Suprapubic skin (tissue), 4 donors: ENCODE data around the gene TMEM178B. TPM values are rescaled to one million over a fixed set of nuclear protein-coding genes. Genes with fewer than 3 reads are reported as not detected.

Experiments used
- DNase-seq, 2 donors: peaks; one replicate each; pipeline ENCODE4 v3.0.0-alpha.2; 2019; ENCODE audit warnings: low spot score in 2 of 2
- H3K27ac ChIP-seq: fragments of 200-600 bp; sonication (generic); one replicate; pipeline ENCODE4 v1.5.1; 2019
- H3K27me3 ChIP-seq: fragments of 200-600 bp; sonication (generic); one replicate; pipeline ENCODE4 v1.5.1; 2019
- H3K36me3 ChIP-seq: fragments of 200-600 bp; sonication (generic); one replicate; pipeline ENCODE4 v1.5.1; 2019
- H3K4me1 ChIP-seq: fragments of 200-600 bp; sonication (generic); one replicate; pipeline ENCODE4 v1.5.1; 2019
- H3K4me3 ChIP-seq: fragments of 200-600 bp; sonication (generic); one replicate; pipeline ENCODE4 v1.5.1; 2019; ENCODE audit warnings: mild to moderate bottlenecking
- H3K9me3 ChIP-seq: fragments of 200-600 bp; sonication (generic); one replicate; pipeline ENCODE4 v1.5.1; 2019
- EP300 ChIP-seq: sonication (generic); formaldehyde crosslinking; IDR thresholded peaks from one replicate; pipeline ENCODE4 v1.6.1; 2017; ENCODE audit warnings: antibody characterized with exemption
- POLR2A ChIP-seq, 2 donors: fragments of 450-650 bp; IDR thresholded peaks; one replicate each; pipeline ENCODE4 v1.6.1; 2017; ENCODE audit warnings: antibody characterized with exemption in 2 of 2, mild to moderate bottlenecking in 2 of 2, moderate library complexity in 2 of 2
- POLR2AphosphoS5 ChIP-seq, 3 donors: sonication (generic); formaldehyde crosslinking; IDR thresholded peaks; one replicate each; pipeline ENCODE4 v1.6.1; 2017; ENCODE audit warnings: antibody characterized with exemption in 3 of 3
- WGBS: methylation state at CpG from one replicate; pipeline ENCODE4 v1.1.5; 2018; 5-methylcytosine and 5-hydroxymethylcytosine counted together
- total RNA-seq, 4 donors: library from RNA; depleted of rRNA; stranded (reverse); fragments of >200 nt; gene quantifications; one replicate each; pipeline ENCODE4 v1.1.0, GENCODE V29; 2016
- TF ChIP-seq, protein P1 (sequence below), 2 donors: fragments of 200-600 bp in 1 of 2; fragments of 450-650 bp in 1 of 2; sonication (generic) in 1 of 2; IDR thresholded peaks; one replicate each; pipeline ENCODE4 v1.5.1; 2016 to 2019; ENCODE audit warnings: antibody characterized with exemption in 2 of 2, mild to moderate bottlenecking in 1 of 2, moderate library complexity in 1 of 2

Gene TMEM178B
- total RNA-seq, 4 donors from 2014 or later = 0.34 to 1.6 (median 0.72) TPM

DNA sequence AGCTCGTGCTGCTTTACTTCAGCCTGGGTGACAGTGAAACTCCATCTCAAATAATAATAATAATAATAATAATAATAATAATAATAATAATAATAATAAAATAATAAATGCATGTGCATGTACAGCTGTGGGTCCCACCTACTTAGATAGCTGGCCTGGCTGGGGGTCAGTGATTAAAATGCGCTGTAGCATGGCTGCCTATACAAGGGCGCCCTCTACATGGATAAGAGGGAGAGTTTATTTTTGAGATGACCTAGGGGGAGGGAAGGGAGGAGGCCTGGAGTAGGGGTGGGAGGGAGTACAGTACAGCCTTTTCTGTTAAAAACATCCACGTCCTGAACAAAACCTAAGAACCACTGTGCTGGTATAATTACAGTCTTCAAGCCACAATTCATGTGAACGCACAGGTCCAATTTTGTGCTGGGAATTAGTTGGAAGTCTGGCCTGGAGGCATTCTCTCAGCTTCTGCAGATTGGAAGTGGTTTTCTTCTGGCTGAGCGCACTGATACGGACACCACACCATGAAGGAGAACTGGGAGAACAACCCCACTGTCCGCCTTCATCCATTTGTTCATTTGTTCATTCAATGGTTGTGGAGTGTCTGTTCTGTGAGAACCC, 146.5 kb downstream of the TMEM178B start:
- no peak for TF ChIP-seq POLR2A (IDR thresholded peaks at IDR 0.05)
- TF ChIP-seq POLR2AphosphoS5 (IDR thresholded peaks at IDR 0.05) = no peak
- Histone ChIP-seq H3K9me3 (no peaks in the 10 kb centered on the region), H3K4me1 (no peaks in the 10 kb centered on the region), H3K27ac (no peak overlapping the region), H3K4me3 (no peak overlapping the region), H3K36me3 (no peaks in the 10 kb centered on the region), H3K27me3 (no peaks in the 10 kb centered on the region)
- WGBS = 76% methylated on average over 8 of the region's 8 CpGs
- DNase-seq = no peak

DNA sequence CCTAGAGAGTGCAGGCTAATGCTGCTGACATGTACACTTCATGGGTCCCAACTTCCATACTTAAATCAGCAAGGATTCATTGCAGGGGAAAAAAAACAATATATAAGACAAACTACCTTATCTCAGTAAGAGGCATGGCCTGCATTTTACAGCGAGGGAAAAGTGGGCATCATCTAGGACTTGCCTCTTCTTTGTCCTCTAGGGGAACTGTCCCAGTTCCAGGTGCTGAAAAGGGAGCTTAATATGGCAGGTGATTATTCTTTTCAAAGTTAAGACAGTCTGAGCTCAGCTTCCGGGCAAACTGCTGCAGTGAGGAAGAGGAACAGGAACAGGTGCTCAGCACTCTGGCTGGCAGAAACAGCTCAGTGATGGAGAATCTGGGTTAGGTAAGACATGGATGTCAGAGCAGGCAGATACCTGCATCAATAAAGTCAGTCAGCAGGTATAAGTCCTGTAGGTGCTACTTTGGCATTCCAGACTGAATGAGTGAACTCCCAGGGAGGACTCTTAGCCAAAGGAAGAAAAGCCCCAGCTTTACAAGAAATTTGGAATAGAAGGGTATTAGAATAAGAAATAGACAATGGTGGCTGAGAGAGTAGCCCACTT, 147.2 kb downstream of the TMEM178B start:
- H3K4me3 ChIP-seq = no peak overlapping the region
- H3K4me1 ChIP-seq = no peaks in the 10 kb centered on the region
- DNase-seq = no peak
- no peak overlapping the region for H3K27ac ChIP-seq
- H3K36me3 ChIP-seq = no peaks in the 10 kb centered on the region
- 20% methylated on average over 2 of the region's 2 CpGs for WGBS
- no peaks in the 10 kb centered on the region for H3K27me3 ChIP-seq
- TF ChIP-seq POLR2A (IDR thresholded peaks at IDR 0.05) (no peak), EP300 (no peak), POLR2AphosphoS5 (IDR thresholded peaks at IDR 0.05) (no peak)
- TF ChIP-seq, protein P1, sequence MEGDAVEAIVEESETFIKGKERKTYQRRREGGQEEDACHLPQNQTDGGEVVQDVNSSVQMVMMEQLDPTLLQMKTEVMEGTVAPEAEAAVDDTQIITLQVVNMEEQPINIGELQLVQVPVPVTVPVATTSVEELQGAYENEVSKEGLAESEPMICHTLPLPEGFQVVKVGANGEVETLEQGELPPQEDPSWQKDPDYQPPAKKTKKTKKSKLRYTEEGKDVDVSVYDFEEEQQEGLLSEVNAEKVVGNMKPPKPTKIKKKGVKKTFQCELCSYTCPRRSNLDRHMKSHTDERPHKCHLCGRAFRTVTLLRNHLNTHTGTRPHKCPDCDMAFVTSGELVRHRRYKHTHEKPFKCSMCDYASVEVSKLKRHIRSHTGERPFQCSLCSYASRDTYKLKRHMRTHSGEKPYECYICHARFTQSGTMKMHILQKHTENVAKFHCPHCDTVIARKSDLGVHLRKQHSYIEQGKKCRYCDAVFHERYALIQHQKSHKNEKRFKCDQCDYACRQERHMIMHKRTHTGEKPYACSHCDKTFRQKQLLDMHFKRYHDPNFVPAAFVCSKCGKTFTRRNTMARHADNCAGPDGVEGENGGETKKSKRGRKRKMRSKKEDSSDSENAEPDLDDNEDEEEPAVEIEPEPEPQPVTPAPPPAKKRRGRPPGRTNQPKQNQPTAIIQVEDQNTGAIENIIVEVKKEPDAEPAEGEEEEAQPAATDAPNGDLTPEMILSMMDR (IDR thresholded peaks at IDR 0.05) = no peak
- no peaks in the 10 kb centered on the region for H3K9me3 ChIP-seq

DNA sequence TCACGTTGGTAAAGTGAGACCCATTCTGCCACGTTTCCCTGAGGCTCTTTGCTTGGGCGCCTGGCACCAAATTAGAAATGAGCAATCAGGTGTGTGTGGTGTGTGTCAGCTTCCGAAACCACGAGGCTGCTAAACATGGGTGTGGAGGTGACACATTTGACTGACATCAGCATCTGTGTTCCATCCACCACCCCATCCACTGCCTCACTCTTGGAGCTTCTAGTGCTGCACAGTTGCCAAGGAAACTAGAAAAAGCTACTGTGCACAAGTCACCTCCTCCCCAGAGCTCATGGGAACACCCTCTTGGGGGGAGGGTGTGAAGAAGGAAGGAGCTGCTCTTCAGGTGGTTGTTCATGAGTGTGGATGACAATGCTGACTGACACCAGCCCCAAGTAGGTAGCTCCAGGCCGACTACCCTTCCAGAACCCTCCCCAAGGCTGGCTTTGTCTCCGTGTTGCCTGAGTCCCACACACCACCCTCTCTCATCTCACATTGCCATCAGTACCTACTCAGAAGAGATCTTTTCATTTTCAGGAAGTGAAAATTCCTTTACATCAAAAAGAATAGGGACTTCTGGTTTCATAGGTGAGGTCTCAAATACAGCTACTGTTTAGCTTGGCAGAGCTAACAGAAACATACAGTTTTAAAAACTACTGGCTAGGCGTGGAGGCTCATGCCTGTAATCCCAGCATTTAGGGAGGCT, 152.2 kb downstream of the TMEM178B start:
- Histone ChIP-seq H3K27ac (no peak overlapping the region), H3K36me3 (no peaks in the 10 kb centered on the region), H3K4me3 (no peak overlapping the region), H3K4me1 (no peaks in the 10 kb centered on the region), H3K27me3 (no peaks in the 10 kb centered on the region), H3K9me3 (no peaks in the 10 kb centered on the region)
- peak in 1 of 2 donors; percentile 37 for DNase-seq
- TF ChIP-seq POLR2AphosphoS5 (IDR thresholded peaks at IDR 0.05) (no peak), POLR2A (IDR thresholded peaks at IDR 0.05) (no peak), EP300 (no peak)
- TF ChIP-seq, protein P1 (IDR thresholded peaks at IDR 0.05) = no peak
- 67% methylated on average over 6 of the region's 8 CpGs for WGBS

- Histone ChIP-seq H3K9me3 (no peaks in the 10 kb centered on the region), H3K36me3 (no peaks in the 10 kb centered on the region), H3K27ac (no peak overlapping the region), H3K27me3 (no peaks in the 10 kb centered on the region), H3K4me1 (no peaks in the 10 kb centered on the region), H3K4me3 (no peak overlapping the region)
- DNase-seq = peak in 1 of 2 donors; percentile 24
- WGBS = 76% methylated on average over 4 of the region's 4 CpGs
- TF ChIP-seq POLR2AphosphoS5 (IDR thresholded peaks at IDR 0.05) (no peak), POLR2A (IDR thresholded peaks at IDR 0.05) (no peak), EP300 (no peak)
- TF ChIP-seq, protein P1 (IDR thresholded peaks at IDR 0.05) = no peak
Observed at GRCh38 chr7:141227454-141227853, 153.6 kb downstream of the TMEM178B start.

DNA sequence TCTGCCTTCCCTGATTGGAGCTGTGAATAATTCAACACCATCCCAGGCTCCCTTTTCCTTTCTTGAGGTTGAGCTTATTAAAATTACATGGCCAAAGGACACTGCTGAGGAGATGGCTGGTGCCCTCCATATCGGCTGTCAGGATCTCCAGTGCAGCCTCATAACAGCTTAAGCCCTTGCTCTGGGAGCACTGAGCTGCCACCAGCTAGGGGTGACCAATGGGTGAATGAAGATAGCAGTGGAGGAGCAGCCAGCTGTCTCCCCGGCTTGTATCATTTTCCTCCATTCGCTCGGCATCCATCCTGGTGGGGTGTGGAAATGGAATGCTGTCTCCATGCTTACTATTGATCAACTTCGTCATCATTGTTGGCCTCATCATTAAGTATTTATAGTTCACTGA, 154.6 kb downstream of the TMEM178B start:
- 81% methylated on average over 5 of the region's 5 CpGs for WGBS
- Histone ChIP-seq H3K9me3 (no peaks in the 10 kb centered on the region), H3K4me1 (no peaks in the 10 kb centered on the region), H3K36me3 (no peaks in the 10 kb centered on the region), H3K27me3 (no peaks in the 10 kb centered on the region), H3K27ac (no peak overlapping the region), H3K4me3 (no peak overlapping the region)
- peak in 1 of 2 donors; percentile 29 for DNase-seq
- TF ChIP-seq POLR2AphosphoS5 (IDR thresholded peaks at IDR 0.05) (no peak), POLR2A (IDR thresholded peaks at IDR 0.05) (no peak), EP300 (no peak)
- TF ChIP-seq, protein P1 (IDR thresholded peaks at IDR 0.05) = no peak
